Lower leg skin (tissue), 4 donors: ENCODE measurements around the gene MYO19. TPM values are rescaled to one million over a fixed set of nuclear protein-coding genes. Genes with fewer than 3 reads are reported as not detected.
"Not testable (repeated sequence)": the region's sequence is repeated elsewhere in the genome, so short reads cannot be mapped to it uniquely, and the experiment has no call there.

ENCODE experiments used
- DNase-seq, 2 donors: peaks; one replicate each; pipeline ENCODE4 v3.0.0-alpha.2; 2019; ENCODE audit warnings: low spot score in 2 of 2
- H3K4me3 ChIP-seq: fragments of 200-600 bp; sonication (generic); 2 replicates; pipeline ENCODE4 v1.5.1; 2017; ENCODE audit warnings: mild to moderate bottlenecking, low read depth; ENCODE audit not compliant: poor library complexity, severe bottlenecking
- POLR2A ChIP-seq, 2 donors: fragments of 450-650 bp; IDR thresholded peaks; one replicate each; pipeline ENCODE4 v1.6.1; 2016 to 2017; ENCODE audit warnings: antibody characterized with exemption in 2 of 2, mild to moderate bottlenecking in 1 of 2, moderate library complexity in 1 of 2
- WGBS, 2 donors: methylation state at CpG; one replicate each; pipeline ENCODE4 v1.1.5; 2018; 5-methylcytosine and 5-hydroxymethylcytosine counted together
- intact Hi-C: fragments of 100-400 bp; cut with DNase I; formaldehyde crosslinking; loops from one replicate; pipeline ENCODE4 v1.15.0; 2023; ENCODE audit warnings: low total_unique reads
- total RNA-seq, 4 donors: library from RNA; depleted of rRNA; stranded (reverse); fragments of >200 nt; gene quantifications; one replicate each; pipeline ENCODE4 v1.1.0, GENCODE V29; 2016
- TF ChIP-seq, protein P1 (sequence below), 3 donors: fragments of 450-650 bp; IDR thresholded peaks; one replicate each; pipeline ENCODE4 v1.5.1; 2016; ENCODE audit warnings: antibody characterized with exemption in 3 of 3, mild to moderate bottlenecking in 3 of 3, moderate library complexity in 2 of 3

The MYO19 gene
- total RNA-seq, 4 donors from 2014 or later = 70.5 to 167 (median 88.1) TPM

DNA sequence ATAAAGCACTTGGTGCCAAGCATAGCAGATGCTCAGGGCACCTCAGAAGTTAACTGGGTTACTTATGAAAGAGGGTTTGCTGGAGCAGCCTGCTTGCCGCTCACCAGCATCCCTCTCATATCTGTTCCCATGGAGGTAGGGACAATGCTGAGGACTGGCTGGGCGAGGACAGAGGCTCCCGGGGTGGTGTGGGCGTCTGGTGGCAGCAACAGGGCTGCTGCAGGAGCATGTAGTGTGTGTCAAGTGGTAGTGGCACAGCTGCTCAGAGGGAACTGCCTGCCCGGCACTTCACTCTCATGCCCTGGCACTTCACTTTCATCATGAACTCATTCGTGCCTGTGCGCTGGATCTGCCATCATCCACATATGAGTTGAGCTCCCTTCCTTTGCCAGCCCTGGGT lies 75.1 kb downstream of the MYO19 start:
- intact Hi-C loops = no loop called here
- DNase-seq = peak in 1 of 2 donors; percentile 63
- 72 to 80% methylated on average over 7 of the region's 7 CpGs for WGBS, 2 donors
- no peak overlapping the region for H3K4me3 ChIP-seq
- no peak for TF ChIP-seq POLR2A (IDR thresholded peaks at IDR 0.05)
- TF ChIP-seq, protein P1, sequence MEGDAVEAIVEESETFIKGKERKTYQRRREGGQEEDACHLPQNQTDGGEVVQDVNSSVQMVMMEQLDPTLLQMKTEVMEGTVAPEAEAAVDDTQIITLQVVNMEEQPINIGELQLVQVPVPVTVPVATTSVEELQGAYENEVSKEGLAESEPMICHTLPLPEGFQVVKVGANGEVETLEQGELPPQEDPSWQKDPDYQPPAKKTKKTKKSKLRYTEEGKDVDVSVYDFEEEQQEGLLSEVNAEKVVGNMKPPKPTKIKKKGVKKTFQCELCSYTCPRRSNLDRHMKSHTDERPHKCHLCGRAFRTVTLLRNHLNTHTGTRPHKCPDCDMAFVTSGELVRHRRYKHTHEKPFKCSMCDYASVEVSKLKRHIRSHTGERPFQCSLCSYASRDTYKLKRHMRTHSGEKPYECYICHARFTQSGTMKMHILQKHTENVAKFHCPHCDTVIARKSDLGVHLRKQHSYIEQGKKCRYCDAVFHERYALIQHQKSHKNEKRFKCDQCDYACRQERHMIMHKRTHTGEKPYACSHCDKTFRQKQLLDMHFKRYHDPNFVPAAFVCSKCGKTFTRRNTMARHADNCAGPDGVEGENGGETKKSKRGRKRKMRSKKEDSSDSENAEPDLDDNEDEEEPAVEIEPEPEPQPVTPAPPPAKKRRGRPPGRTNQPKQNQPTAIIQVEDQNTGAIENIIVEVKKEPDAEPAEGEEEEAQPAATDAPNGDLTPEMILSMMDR (IDR thresholded peaks at IDR 0.05) = no peak

DNA sequence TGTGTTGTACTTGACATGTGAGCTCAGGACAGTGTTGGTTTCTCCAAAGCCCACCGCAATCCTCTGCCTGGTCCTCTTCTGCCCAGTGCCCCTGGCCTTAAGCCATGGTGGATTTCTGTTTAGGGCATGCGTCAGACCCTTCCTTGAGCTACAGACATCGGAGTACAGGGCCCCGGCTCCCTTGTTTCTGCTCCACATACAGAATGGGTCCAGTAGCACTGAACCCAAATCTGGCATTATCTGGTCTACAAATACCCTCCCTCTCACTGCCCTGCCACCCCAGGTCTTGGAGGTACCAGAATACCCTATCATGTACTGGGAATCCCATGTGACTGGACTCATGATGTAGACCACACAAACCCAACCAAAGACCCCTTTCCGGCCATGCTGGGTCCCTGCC lies 75.6 kb downstream of the MYO19 start:
- 81 to 94% methylated on average over 5 of the region's 5 CpGs for WGBS, 2 donors
- DNase-seq = peak in 1 of 2 donors; percentile 72
- no peak overlapping the region for H3K4me3 ChIP-seq
- TF ChIP-seq, protein P1 (IDR thresholded peaks at IDR 0.05) = no peak
- no peak for TF ChIP-seq POLR2A (IDR thresholded peaks at IDR 0.05)
- intact Hi-C loops = no loop called here

DNA sequence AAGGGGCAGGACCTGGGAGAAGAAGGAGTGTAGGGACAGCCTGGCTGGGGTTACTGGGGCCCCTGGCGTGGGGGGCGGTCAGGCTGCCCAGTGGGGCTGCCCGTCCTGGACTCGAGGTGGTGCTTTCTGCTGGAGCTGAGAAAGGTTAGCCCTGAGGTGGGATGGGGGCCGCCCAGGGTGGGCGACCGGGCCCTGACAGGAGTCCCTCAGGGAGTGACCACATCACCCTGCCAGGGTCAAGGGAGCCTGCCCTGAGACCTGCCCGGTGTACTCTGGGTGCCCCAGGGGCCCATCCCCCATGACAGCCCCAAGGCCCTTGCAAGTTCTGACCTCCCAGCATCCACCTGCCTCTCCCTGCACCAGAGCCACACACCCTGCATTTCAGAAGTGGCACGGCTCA lies 77.0 kb downstream of the MYO19 start:
- intact Hi-C loops, H3K4me3 ChIP-seq: not testable (repeated sequence)
- 67 to 90% methylated on average over 1 to 9 of the region's 9 CpGs for WGBS, 2 donors
- peak in 1 of 2 donors; percentile 66 for DNase-seq

DNA sequence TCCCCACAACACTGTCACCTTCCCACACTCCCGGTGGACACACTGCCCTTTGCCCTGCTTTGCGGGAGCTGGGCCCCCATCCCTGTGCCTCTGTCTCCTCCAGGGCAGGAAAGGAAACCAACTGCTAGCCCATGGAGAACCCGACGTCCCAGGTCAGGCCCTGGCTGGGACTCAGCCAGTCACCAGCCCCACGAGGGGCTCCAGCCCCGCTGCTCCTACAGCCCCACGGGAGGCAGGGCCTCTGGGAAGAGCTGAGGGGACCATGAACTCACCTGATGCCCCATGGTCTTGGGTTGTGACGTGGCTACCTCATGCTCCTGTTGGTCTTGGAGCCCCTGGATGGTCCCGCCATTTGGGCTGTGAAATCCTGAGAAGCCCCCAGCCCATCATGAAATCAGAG lies 81.8 kb downstream of the MYO19 start:
- intact Hi-C loops, H3K4me3 ChIP-seq, DNase-seq: not testable (repeated sequence)
- 64% methylated on average over 4 of the region's 9 CpGs; no CpG with 5 or more reads in 1 of the 2 donors for WGBS, 2 donors

DNA sequence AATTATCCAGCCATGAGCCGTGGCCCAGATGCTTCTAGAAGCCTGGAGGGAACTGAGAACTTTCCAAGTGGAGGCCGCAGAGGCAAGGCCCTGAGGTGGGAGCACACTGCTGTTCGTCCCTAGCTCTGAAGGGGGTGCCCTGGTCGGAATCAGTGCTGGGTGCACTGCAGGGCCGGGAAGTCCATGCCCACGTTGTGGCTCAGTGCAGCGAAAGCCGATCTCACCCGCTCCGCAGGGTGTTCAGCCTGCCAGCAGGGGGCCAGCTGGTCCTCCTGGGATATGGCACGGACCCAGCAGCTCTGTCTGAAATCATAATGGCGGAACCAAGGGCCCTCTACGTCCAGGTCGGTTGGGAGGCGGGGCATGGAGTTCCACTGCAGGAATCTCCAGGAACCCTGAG lies 84.7 kb downstream of the MYO19 start:
- H3K4me3 ChIP-seq, intact Hi-C loops, DNase-seq: not testable (repeated sequence)
- WGBS, 2 donors = 78% methylated on average over 3 of the region's 15 CpGs; no CpG with 5 or more reads in 1 of the 2 donors

Other genes with a start within 250 kb of the MYO19 start
- gene TBC1D3G, start 211.0 kb downstream of the MYO19 start, total RNA-seq = 1 to 10 TPM in 1 of 4 donors, not detected in 3; 3.6 TPM
- gene TBC1D3H, start 146.4 kb downstream of the MYO19 start, total RNA-seq = not detected
- 10 to 100 TPM; 29.6 to 56.7 (median 35.2) TPM for gene ZNHIT3, start 48.2 kb downstream of the MYO19 start, total RNA-seq
- 1 to 10 TPM; 4.3 to 9.0 (median 6.9) TPM for gene PIGW, start 119 bp upstream of the MYO19 start, total RNA-seq
- gene GGNBP2, start 10.1 kb upstream of the MYO19 start, total RNA-seq = 10 to 100 TPM; 38.2 to 79.6 (median 55.0) TPM
- gene DHRS11, start 57.0 kb upstream of the MYO19 start, total RNA-seq = 10 to 100 TPM; 11.3 to 21.1 (median 14.9) TPM
- gene MRM1, start 66.7 kb upstream of the MYO19 start, total RNA-seq = 1 to 10 TPM; 5.1 to 8.9 (median 5.9) TPM